ENCODE data around the gene IQCK.
"Not testable (repeated sequence)": the region's sequence is repeated elsewhere in the genome, so short reads cannot be mapped to it uniquely, and the experiment has no call there.

The IQCK gene

GRCh38 chr16:19700319-19700781 is 17.7 kb upstream of the IQCK start:
- no peak for DNase-seq (ENCODE audit: low spot score)

DNA sequence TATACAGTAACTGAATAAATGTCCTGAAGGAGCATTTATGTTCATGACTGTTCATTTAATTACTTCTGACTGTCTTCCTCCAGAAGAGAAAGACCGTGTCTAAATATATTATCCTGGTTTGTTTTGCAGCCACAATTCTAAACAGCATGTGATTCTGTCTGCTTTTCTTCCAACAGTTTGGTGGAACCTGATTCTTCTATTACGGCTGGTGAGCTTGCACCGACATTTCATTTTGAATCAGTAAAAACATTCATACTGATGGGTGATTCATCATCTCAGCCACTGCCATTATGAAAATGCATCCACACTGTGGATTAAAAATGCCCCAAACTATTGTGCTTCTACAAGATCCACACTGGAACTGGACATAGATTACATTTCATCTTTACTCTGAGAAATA is 17.0 kb upstream of the IQCK start:
- DNase-seq (ENCODE audit: low spot score): no peak

DNA sequence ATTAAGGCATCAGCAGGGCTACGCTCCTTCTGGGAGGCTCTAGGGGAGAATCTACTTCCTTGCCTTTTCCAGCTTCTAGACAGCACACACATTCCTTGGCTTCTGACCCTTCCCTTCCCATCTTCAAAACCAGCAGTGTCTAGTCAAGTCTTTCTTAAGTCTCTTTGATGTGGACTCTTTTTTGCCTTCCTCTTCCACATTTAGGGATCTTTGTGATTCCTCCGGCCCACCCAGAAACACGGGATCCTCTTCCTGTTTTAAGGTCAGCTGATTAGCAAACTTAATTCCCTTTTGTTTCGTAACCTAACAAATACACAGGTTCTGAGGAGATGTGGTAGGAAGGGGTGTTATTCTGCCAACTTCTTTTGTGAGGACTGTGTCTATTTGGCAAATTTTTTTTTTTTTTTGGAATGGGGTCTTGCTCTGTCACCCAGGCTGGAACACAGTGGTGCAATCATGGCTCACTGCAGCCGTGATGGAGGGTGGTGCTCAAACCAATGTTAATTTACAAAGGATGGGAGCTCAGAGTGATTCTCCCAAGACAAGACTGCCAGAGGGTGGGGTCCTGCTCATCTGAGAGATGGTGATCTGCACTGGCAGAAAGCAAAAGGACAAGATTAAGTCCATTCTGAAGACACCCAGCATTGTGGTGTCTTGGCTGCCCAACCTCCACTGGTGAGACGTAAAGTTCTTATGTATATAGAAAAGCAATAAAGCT is 14.7 kb upstream of the IQCK start:
- DNase-seq (ENCODE audit: low spot score): no peak

DNA sequence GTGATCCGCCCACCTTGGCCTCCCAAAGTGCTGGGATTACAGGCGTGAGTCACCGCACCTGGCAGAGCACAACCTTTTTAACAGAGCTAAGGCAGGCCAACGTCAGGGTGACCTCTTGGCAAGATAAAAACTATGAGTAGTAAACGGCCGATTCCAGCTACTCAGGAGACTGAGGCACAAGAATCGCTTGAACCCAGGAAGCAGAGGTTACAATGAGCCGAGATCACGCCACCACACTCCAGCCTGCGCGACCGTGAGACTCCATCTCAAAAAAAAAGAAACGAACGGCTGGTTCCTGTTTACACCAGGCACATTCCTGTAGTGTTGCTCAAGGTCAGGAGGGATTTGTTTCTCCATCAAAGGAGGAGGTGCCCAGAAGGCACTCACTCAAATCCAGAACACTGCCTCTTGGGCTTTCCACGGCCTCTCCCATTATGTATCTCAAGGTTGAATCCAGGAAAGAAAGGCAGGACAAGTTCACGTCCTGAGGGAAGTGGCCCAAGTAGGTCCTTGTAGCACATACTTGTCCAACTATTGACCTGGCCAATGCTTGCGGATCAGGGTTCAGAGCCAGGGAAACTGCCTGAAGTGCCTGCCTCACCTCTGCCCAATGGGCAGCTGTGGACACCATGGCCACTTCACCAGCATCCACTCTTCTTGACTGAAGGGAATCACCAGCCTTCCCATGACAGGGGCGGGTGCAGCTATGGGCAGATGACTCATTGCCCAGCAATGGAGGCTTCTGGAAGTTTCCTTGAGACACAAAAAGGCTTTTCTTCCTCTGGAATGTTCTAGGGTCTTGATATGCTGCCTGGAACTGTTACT is 13.5 kb upstream of the IQCK start:
- peak; percentile 56 for DNase-seq (ENCODE audit: low spot score)

DNA sequence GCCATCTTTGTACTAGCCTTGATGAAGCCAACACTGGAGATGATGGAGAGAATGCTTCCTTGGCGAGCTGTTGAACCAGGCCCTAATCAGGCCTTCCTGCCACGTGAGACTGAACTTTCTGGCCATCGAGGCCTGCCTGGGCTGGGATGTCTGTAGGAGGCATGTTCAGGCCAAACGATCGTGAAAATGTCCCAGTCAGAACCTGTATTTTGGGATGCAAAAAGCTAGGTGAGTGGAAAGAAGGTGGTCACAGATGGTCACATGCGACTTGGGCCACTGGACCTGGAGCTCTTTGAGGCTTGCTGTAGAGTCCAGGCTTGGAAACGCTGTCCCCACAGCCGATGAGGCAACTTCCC is 12.9 kb upstream of the IQCK start:
- no peak for DNase-seq (ENCODE audit: low spot score)

- no peak for DNase-seq (ENCODE audit: low spot score)
Observed at GRCh38 chr16:19705843-19706242, 12.2 kb upstream of the IQCK start.

DNA sequence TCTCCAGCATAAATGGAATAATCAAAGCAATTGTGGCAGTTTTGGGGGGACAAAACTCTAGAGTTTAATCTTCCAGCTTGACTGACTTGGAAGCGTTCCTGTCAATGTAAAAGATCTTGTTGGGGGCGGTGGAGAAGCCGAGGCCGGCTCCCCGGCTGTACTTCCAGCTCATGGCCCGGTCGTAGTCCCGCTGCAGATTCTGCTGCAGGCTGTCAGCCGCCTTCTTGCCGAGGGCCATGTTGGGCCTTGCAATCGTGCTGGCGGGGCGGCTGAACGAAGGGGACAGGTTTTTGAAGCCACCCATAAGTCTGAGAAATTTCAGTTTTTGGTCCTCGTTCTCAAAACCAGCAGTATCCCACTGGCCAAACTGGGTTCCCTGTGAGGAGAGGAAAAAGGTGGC is 11.2 kb upstream of the IQCK start:
- DNase-seq (ENCODE audit: low spot score): no peak

GRCh38 chr16:19707569-19708295 is 10.3 kb upstream of the IQCK start:
- no peak for DNase-seq (ENCODE audit: low spot score)

GRCh38 chr16:19708296-19709205 is 9.5 kb upstream of the IQCK start:
- no peak for DNase-seq (ENCODE audit: low spot score)

DNA sequence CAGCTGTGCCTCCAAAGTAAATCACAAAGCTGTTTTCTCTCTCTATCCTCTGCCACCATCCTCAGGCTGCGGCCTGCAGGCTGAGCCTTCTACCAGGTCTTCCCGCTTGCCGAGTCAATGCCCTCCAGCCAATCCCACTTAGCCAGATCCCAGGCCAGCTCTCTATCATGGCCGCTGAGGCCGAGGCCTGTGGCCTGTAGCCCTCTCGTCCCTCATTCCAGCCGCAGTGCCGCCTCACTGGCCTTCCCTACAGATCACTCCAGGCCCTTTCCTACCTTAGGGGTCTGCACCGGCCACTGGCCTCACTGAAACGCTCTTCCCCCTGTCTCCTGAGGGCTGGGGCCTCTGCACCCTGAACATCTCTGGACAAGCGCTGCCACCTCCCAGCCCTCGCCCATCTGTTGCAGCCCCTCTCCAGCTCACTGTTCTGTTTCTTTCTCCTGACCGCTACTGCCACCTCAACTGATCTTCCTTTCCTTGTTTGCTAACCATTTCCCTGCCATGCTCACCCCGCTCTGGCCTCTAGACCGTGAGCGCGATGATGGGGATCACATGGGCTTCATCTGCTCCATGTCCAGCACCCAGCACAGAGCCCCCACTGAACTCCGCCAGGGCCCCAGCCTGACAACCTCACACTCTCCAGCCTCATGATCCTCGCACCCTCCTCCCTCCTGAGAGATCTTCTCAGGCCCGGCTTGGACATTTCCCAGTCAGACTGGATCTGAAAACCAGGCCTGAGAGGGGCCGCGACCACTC is 8.5 kb upstream of the IQCK start:
- DNase-seq (ENCODE audit: low spot score): no peak

DNA sequence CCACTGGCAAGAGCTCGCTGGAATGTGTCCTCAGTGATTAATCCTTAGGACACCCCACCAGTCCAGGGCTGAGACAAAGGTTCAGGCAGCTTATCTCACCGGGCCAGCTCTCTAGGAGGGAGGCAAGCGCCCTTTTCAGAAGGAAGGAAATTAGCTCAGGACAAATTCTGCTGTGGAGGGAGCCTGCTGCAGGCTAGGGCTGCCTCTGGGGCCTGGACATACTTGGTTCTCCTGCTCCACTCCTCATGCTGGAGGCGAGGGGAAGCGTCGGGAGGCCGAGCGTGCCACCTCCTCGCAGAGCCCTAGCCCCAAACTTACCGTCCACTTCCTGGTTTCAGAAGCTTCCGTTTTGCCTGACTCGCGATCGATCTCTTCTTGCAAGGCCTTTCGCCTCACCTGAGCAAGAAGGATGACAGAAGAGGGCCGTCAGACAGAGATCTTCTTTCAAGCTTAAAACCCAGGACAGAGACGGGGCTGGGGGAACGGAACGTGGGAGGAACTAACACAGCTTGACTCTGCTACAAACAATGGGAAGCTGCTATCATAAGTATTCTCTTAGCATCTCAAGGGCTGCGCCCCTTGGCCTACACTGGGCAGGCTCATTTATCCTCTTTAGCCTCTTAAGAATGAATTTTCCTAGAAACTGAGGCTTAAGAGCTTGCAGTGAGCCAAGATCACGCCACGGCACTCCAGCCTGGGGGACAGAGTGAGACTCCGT is 7.7 kb upstream of the IQCK start:
- DNase-seq (ENCODE audit: low spot score): no peak

DNA sequence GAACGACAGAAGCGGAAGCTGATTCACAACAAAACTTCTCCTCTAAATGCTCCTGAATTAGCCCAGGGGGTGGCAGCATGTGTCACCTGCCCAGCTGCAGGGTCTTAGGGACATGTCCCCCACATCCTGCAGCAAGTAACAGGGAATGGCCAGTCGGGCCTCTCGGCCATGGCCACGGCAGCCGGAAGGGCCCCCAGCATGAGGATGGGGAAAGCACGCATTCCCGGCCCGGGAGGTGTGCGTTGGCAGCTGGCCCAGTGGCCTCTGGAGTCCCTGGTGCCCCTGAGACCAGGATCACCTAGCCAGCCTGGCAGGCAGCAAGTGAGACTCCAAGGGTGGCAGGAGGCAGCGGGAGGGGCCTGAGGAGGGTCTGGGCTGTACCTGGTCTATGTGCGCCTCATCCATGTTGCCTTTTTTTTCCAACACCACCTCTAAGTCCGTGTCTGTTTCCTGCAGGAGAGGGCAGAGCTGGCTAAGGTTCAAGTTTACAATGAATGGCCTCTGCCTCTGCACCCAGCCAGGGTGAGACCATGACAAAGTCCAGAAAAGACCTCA is 7.0 kb upstream of the IQCK start:
- peak; percentile 67 for DNase-seq (ENCODE audit: low spot score)

DNA sequence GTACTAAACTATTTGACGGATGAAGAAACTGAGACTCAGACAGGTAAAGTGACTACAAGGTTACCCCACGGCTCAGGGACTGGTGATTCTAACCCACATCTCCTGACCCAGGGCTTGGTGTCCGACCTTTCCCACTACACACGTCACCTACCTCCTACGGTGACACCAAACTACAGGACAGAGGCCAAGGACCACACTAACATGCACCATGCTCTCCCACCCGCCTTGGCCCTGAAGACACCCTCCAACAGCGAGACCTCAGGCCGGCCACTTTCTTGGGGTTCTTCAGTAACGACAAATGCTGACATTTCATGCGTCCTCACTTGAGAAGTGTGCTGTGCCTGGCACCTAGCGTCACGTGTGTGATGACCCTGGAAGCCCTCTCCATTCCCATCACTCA is 6.4 kb upstream of the IQCK start:
- no peak for DNase-seq (ENCODE audit: low spot score)

- no peak for DNase-seq (ENCODE audit: low spot score)
Observed at GRCh38 chr16:19712418-19713058, 5.5 kb upstream of the IQCK start.

DNA sequence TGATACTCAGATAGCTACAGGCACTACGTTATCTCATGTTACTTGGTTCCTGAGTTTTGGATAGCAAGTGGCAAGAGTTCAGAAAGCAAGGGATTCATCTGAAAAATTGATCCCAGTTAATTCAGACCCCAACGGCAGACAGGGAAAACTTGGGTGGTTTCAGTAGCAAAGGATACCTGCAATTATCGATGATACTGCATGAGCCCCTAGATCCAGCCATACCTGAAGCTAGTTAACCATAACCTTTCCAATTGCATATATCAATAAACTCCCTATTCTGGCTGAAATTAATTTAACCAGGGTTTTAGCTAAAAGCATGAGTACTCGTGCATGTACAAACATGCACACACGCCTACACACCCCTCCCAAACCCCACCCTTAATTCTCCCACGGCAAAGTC is 4.4 kb upstream of the IQCK start:
- DNase-seq (ENCODE audit: low spot score): no peak

DNA sequence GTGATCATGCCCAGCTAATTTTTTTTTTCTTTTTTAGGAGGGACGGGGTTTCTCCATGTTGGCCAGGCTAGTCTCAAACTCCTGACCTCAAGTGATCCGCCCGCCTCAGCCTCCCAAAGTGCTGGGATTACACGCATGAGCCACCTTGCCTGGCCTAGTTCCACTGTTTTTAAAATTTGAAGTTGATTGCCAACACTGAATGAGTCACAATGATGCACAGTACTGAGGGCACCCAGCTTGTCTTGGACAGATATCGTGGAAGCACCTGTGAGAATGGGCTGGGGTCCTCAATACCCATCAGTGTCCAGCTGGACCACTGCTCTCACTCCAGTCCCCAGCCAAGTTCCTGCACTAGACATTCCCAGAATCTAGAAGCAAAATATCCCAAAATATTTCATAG is 2.5 kb upstream of the IQCK start:
- no peak for DNase-seq (ENCODE audit: low spot score)

GRCh38 chr16:19716183-19716582 is 1.9 kb upstream of the IQCK start:
- DNase-seq (ENCODE audit: low spot score): no peak

GRCh38 chr16:19716728-19717127 is 1.3 kb upstream of the IQCK start:
- not testable (repeated sequence) for DNase-seq (ENCODE audit: low spot score)

GRCh38 chr16:19717314-19717713 is 757 bp upstream of the IQCK start:
- DNase-seq (ENCODE audit: low spot score): no peak

DNA sequence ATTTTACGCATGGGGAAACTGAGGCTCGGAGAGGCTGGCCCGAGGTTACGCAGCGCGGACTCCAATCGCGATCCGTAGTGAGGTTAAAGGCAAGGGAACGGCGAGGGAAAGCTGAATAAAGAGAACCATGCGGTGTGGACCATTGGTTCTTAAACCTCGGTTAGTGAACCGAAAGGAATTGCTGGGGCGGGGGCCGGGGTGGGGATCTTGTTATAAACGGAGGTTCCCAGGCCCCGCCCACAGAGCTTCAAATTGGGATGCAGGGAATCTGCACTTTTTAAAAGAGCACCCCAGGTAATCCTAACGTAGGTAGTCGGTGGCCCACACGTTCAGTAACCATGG is 524 bp downstream of the IQCK start:
- no peak for DNase-seq (ENCODE audit: low spot score)
